ENCODE measurements around the gene FAM200B.

The FAM200B gene

GRCh38 chr4:15676039-15676438 lies 5.6 kb upstream of the FAM200B start:
- Histone ChIP-seq H2AFZ (no peak overlapping the region), H3K4me1 (no peaks in the 10 kb centered on the region), H3K9ac (no peak overlapping the region), H3K79me2 (no peaks in the 10 kb centered on the region), H3K27ac (no peak overlapping the region), H3K27me3 (ENCODE audit: control insufficient read depth, insufficient read depth, low read length) (no peaks in the 10 kb centered on the region), H3K4me2 (ENCODE audit: low read length) (no peak overlapping the region), H3K36me3 (ENCODE audit: control insufficient read depth, insufficient read depth, low read length) (no peaks in the 10 kb centered on the region), H3K4me3 (ENCODE audit: low read depth, low read length) (no peak overlapping the region), H3K9me3 (ENCODE audit: control insufficient read depth, low read length) (no peaks in the 10 kb centered on the region)
- TF ChIP-seq CTCF (IDR thresholded peaks at IDR 0.05), result no peak

- Histone ChIP-seq H3K9ac (no peak overlapping the region), H3K36me3 (ENCODE audit: control insufficient read depth, insufficient read depth, low read length) (no peaks in the 10 kb centered on the region), H3K9me3 (ENCODE audit: control insufficient read depth, low read length) (no peaks in the 10 kb centered on the region), H3K27ac (no peak overlapping the region), H3K27me3 (ENCODE audit: control insufficient read depth, insufficient read depth, low read length) (no peaks in the 10 kb centered on the region), H3K4me1 (no peaks in the 10 kb centered on the region), H3K4me2 (ENCODE audit: low read length) (no peak overlapping the region), H3K79me2 (no peaks in the 10 kb centered on the region), H3K4me3 (ENCODE audit: low read depth, low read length) (no peak overlapping the region), H2AFZ (no peak overlapping the region)
- TF ChIP-seq CTCF (IDR thresholded peaks at IDR 0.05), result no peak
Observed at GRCh38 chr4:15676899-15677298, 4.7 kb upstream of the FAM200B start.

GRCh38 chr4:15677507-15677988 lies 4.1 kb upstream of the FAM200B start:
- H2AFZ ChIP-seq, result no peak overlapping the region
- no peaks in the 10 kb centered on the region for H3K27me3 ChIP-seq (ENCODE audit: control insufficient read depth, insufficient read depth, low read length)
- H3K27ac ChIP-seq, result no peak overlapping the region
- TF ChIP-seq CTCF (IDR thresholded peaks at IDR 0.05), result no peak
- no peaks in the 10 kb centered on the region for H3K79me2 ChIP-seq
- H3K9me3 ChIP-seq (ENCODE audit: control insufficient read depth, low read length), result no peaks in the 10 kb centered on the region
- H3K4me3 ChIP-seq (ENCODE audit: low read depth, low read length), result no peak overlapping the region
- H3K4me2 ChIP-seq (ENCODE audit: low read length), result no peak overlapping the region
- H3K4me1 ChIP-seq, result no peaks in the 10 kb centered on the region
- H3K36me3 ChIP-seq (ENCODE audit: control insufficient read depth, insufficient read depth, low read length), result no peaks in the 10 kb centered on the region
- no peak overlapping the region for H3K9ac ChIP-seq

GRCh38 chr4:15681067-15681371 lies 608 bp upstream of the FAM200B start:
- Histone ChIP-seq H2AFZ (peak overlapping the region; percentile 56), H3K9ac (no peak overlapping the region), H3K36me3 (ENCODE audit: control insufficient read depth, insufficient read depth, low read length) (no peaks in the 10 kb centered on the region), H3K27me3 (ENCODE audit: control insufficient read depth, insufficient read depth, low read length) (no peaks in the 10 kb centered on the region), H3K4me1 (no peaks in the 10 kb centered on the region), H3K4me2 (ENCODE audit: low read length) (peak overlapping the region; percentile 84), H3K9me3 (ENCODE audit: control insufficient read depth, low read length) (no peaks in the 10 kb centered on the region), H3K79me2 (no peaks in the 10 kb centered on the region), H3K27ac (no peak overlapping the region), H3K4me3 (ENCODE audit: low read depth, low read length) (peak overlapping the region; percentile 76)
- no peak for TF ChIP-seq CTCF (IDR thresholded peaks at IDR 0.05)

- peak overlapping the region; percentile 84 for H3K27ac ChIP-seq
- no peaks in the 10 kb centered on the region for H3K4me1 ChIP-seq
- H2AFZ ChIP-seq, result peak overlapping the region; percentile 90
- H3K9me3 ChIP-seq (ENCODE audit: control insufficient read depth, low read length), result no peaks in the 10 kb centered on the region
- TF ChIP-seq CTCF (IDR thresholded peaks at IDR 0.05), result no peak
- H3K9ac ChIP-seq, result peak overlapping the region; percentile 50
- H3K4me2 ChIP-seq (ENCODE audit: low read length), result peak overlapping the region; percentile 84
- no peaks in the 10 kb centered on the region for H3K79me2 ChIP-seq
- no peaks in the 10 kb centered on the region for H3K27me3 ChIP-seq (ENCODE audit: control insufficient read depth, insufficient read depth, low read length)
- H3K36me3 ChIP-seq (ENCODE audit: control insufficient read depth, insufficient read depth, low read length), result no peaks in the 10 kb centered on the region
- H3K4me3 ChIP-seq (ENCODE audit: low read depth, low read length), result peak overlapping the region; percentile 76
Observed at GRCh38 chr4:15682242-15683142, 865 bp downstream of the FAM200B start.

Data from parathyroid adenoma (tissue), 2 donors.